ENCODE measurements around the gene CEACAM7.
"Not testable (repeated sequence)": the region's sequence is repeated elsewhere in the genome, so short reads cannot be mapped to it uniquely, and the experiment has no call there.

The CEACAM7 gene

DNA sequence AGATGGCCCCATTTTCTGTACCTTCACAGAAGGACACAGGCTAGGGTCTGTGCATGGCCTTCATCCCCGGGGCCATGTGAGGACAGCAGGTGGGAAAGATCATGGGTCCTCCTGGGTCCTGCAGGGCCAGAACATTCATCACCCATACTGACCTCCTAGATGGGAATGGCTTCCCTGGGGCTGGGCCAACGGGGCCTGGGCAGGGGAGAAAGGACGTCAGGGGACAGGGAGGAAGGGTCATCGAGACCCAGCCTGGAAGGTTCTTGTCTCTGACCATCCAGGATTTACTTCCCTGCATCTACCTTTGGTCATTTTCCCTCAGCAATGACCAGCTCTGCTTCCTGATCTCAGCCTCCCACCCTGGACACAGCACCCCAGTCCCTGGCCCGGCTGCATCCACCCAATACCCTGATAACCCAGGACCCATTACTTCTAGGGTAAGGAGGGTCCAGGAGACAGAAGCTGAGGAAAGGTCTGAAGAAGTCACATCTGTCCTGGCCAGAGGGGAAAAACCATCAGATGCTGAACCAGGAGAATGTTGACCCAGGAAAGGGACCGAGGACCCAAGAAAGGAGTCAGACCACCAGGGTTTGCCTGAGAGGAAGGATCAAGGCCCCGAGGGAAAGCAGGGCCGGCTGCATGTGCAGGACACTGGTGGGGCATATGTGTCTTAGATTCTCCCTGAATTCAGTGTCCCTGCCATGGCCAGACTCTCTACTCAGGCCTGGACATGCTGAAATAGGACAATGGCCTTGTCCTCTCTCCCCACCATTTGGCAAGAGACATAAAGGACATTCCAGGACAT is 7.0 kb upstream of the CEACAM7 start:
- H3K4me3 Mint-ChIP-seq: no peak overlapping the region
- H3K4me1 Mint-ChIP-seq (ENCODE audit: low read depth): no peaks in the 10 kb centered on the region
- peaks cover 21% of the 10 kb centered on the region for H3K27me3 Mint-ChIP-seq
- no peak overlapping the region for H3K27ac Mint-ChIP-seq
- no peaks in the 10 kb centered on the region for H3K9me3 Mint-ChIP-seq (ENCODE audit: low read depth)
- no peaks in the 10 kb centered on the region for H3K36me3 Mint-ChIP-seq

DNA sequence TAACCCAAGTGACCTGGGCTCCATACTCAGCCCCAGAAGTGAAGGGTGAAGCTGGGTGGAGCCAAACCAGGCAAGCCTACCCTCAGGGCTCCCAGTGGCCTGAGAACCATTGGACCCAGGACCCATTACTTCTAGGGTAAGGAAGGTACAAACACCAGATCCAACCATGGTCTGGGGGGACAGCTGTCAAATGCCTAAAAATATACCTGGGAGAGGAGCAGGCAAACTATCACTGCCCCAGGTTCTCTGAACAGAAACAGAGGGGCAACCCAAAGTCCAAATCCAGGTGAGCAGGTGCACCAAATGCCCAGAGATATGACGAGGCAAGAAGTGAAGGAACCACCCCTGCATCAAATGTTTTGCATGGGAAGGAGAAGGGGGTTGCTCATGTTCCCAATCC is 6.1 kb upstream of the CEACAM7 start:
- H3K36me3 Mint-ChIP-seq: no peaks in the 10 kb centered on the region
- H3K27me3 Mint-ChIP-seq: peaks cover 24% of the 10 kb centered on the region
- no peaks in the 10 kb centered on the region for H3K9me3 Mint-ChIP-seq (ENCODE audit: low read depth)
- no peak overlapping the region for H3K27ac Mint-ChIP-seq
- no peak overlapping the region for H3K4me3 Mint-ChIP-seq
- no peaks in the 10 kb centered on the region for H3K4me1 Mint-ChIP-seq (ENCODE audit: low read depth)

DNA sequence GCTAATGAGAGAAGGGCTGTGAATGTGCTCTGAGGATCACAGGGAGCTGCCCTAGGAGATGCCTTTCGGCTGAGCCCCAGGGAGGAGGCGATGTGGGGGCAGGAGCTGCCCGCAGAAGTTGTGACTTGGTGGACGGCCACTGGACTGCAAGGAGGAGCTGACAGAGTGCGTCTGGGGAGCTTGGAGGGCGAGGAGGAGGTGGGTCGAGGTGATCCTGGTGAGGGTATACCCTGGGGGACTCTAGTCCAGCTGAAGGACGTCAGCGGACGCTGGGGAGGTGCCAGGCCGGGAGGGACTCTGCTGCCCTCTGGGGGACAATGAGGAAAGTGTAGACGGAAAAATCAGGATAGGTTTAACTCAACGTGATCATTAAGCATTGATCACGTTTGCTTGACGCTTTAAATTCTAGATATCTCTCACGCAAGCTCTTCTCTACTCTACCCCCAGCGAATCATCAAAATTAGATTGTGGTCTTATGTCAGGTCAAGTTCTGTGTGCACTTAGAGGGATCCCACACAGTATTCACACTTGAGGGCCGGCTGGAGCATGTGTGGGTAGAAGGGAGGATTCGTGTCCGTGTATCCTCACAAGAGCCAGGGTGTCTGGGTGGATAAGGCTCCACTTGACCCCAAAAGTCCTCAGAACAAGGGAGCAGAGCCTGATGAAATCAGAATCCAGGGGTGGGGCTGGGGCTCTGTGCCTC is 3.3 kb upstream of the CEACAM7 start:
- no peaks in the 10 kb centered on the region for H3K4me1 Mint-ChIP-seq (ENCODE audit: low read depth)
- H3K27ac Mint-ChIP-seq: no peak overlapping the region
- H3K4me3 Mint-ChIP-seq: no peak overlapping the region
- peaks cover 23% of the 10 kb centered on the region for H3K27me3 Mint-ChIP-seq
- H3K36me3 Mint-ChIP-seq: no peaks in the 10 kb centered on the region
- no peaks in the 10 kb centered on the region for H3K9me3 Mint-ChIP-seq (ENCODE audit: low read depth)

DNA sequence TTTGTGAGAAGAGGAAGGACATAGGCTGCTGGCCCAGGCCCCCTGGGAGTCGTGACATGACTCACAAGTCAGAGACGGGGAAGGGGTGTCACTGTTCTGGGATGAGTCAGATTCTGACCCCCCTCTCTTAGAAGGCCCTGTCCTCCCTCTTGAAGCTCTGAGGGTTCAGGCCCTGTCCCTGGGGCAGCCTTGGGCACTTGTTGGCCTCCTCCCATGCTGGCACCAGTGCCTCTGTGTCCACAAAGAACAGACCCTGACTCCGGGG is 2.7 kb upstream of the CEACAM7 start:
- peaks cover 20% of the 10 kb centered on the region for H3K27me3 Mint-ChIP-seq
- H3K9me3 Mint-ChIP-seq (ENCODE audit: low read depth): no peaks in the 10 kb centered on the region
- H3K4me3 Mint-ChIP-seq: no peak overlapping the region
- no peaks in the 10 kb centered on the region for H3K4me1 Mint-ChIP-seq (ENCODE audit: low read depth)
- no peaks in the 10 kb centered on the region for H3K36me3 Mint-ChIP-seq
- no peak overlapping the region for H3K27ac Mint-ChIP-seq

DNA sequence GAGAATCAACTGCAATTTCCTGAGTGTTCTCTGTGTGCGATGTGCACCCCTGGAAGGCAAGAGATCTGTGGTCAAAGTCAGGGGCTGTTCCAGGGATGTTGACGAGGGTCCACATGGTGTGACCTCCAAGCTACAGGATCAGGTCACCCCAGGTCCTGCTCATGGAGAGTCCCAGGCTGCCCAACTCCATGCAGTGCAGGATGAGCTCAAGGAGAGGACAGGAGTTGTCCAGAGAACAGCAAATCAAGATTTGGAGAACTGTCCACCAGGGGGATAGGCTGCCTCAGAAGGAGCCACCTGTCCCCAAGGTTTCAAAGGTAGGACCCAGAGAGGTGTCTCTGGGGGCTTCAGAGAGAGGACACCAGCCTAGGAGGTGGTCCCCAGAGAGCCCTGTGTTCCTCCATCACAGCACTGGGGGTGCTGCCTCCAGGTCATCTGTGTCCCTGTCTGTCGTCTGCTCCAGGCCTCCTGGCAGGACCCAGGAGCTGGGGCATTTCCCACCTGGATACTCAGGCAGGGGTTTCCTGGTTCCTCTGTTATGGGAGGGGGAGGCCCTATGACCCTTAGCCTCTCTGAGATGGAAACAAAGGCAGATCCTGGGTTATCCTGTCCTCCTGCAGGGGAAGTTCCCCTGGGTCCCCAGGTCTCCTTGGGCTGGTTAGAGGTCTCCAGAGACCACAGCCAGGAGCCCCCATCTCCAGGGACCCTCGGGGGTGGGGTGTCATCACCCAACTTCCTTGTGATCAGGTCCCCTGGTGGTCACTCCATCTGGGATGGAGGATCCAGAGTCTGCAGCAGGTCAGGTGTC is 2.1 kb upstream of the CEACAM7 start:
- Mint-ChIP-seq H3K9me3 (ENCODE audit: low read depth) (no peaks in the 10 kb centered on the region), H3K27ac (no peak overlapping the region), H3K4me3 (no peak overlapping the region), H3K4me1 (ENCODE audit: low read depth) (no peaks in the 10 kb centered on the region), H3K27me3 (peaks cover 20% of the 10 kb centered on the region), H3K36me3 (no peaks in the 10 kb centered on the region)

DNA sequence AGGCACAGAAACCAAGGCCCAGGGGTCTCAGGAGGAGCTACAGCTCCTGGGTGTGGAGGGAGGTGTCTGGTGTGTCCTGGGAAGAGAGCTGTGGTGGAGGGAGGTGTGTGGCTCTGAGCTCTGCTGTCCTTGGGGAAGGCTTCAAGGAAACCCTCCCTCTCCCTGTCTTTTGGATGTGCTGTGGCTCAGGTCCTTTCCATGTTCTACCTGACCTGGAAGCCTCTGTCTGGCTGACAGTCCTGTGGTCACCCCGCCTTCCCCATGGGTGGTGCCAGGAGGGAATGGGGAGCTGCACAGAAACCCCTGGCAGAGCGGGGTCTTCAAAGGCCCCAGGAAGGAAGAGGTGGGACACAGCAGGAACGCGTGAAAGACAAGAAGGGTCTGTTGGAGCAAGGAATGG is 617 bp upstream of the CEACAM7 start:
- Mint-ChIP-seq H3K27ac (no peak overlapping the region), H3K27me3 (peaks cover 19% of the 10 kb centered on the region), H3K9me3 (ENCODE audit: low read depth) (no peaks in the 10 kb centered on the region), H3K4me1 (ENCODE audit: low read depth) (no peaks in the 10 kb centered on the region), H3K36me3 (no peaks in the 10 kb centered on the region), H3K4me3 (no peak overlapping the region)

DNA sequence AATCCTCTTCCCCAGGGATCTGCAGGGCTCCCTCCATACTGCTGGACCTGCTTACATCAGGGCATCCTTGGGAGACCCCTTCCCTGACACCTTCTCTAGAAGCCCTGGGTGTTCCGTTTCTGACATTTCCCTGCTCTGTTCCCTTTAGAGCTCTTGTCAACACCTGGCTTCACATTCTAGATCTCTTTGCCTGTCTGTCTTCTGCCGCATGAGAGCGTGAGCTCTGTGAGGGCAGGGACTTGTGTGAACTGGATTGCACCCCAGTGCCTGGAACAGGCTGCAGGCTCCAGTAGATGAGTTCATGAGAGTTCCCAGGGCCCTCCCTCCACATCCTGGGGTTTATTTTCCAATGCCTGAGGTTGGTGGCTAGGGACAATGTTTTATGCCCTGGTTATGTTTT is 651 bp downstream of the CEACAM7 start:
- H3K27ac Mint-ChIP-seq: no peak overlapping the region
- no peaks in the 10 kb centered on the region for H3K9me3 Mint-ChIP-seq (ENCODE audit: low read depth)
- H3K4me3 Mint-ChIP-seq: no peak overlapping the region
- no peaks in the 10 kb centered on the region for H3K36me3 Mint-ChIP-seq
- H3K27me3 Mint-ChIP-seq: peaks cover 14% of the 10 kb centered on the region
- no peaks in the 10 kb centered on the region for H3K4me1 Mint-ChIP-seq (ENCODE audit: low read depth)

DNA sequence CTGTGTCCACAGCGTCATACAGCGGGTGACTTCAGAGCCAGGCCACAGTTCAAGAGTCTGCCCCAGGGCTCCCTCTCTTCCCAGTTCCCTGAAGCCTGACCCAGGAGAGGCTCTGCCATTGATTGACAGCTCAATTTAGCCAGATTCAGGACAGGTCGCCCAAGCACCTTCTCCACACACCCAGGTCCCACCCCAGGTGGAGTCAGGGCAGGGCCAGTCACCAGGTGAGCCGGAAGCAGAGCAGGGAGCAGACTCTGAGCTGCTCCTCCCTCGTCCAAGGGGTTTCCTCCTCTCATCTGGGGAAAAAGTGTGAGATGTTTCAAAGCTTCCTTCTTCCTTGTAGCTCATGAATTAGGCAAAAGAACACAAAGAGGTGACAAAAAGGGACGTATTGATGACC is 5.6 kb downstream of the CEACAM7 start:
- Mint-ChIP-seq H3K27me3 (peaks cover 13% of the 10 kb centered on the region), H3K4me3 (no peak overlapping the region), H3K4me1 (ENCODE audit: low read depth) (no peaks in the 10 kb centered on the region), H3K27ac (no peak overlapping the region), H3K36me3 (no peaks in the 10 kb centered on the region), H3K9me3 (ENCODE audit: low read depth) (no peaks in the 10 kb centered on the region)

DNA sequence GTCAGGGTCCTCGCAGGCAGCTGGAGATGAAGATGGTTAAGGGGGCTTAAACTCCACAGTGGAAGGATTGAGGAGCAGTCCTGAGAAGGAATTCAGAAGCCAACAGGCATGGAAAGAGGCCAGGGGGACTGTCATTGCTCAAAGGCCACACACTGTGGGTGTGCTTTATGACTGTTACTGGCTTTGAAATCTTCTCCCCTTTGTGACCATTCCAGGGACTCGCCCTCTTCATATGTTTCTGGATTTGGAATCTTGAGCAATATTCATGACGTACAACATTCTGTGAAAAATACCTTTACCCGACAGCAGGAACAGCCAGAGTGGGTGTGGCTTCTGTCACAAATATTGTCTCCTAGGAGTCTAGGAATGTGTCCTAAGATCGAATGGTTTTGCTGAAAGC is 16.6 kb downstream of the CEACAM7 start:
- H3K27me3 Mint-ChIP-seq: peaks cover 43% of the 10 kb centered on the region

DNA sequence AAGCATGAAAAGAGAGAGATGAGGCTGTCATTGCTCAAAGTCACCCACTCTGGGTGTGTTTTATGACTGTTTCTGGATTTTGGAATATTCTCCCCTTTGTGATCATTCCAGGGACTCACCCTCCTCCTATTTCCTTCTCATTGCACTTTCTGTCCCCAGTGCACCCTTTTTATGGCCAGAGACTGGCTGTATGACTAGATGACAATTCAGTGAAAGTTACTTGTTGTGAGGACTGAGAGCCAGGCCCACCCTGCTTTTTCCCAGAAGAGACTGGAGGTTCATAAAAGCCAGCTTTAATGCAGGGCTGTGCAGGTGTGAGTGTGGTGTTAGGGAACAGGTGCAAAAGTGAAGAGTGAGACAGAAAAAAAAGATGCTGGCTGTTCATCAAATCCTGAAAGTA is 17.3 kb downstream of the CEACAM7 start:
- peaks cover 8% of the 10 kb centered on the region for H3K9me3 Mint-ChIP-seq (ENCODE audit: low read depth)
- peaks cover 43% of the 10 kb centered on the region for H3K27me3 Mint-ChIP-seq
- no peak overlapping the region for H3K27ac Mint-ChIP-seq
- no peaks in the 10 kb centered on the region for H3K4me1 Mint-ChIP-seq (ENCODE audit: low read depth)
- no peak overlapping the region for H3K4me3 Mint-ChIP-seq
- no peaks in the 10 kb centered on the region for H3K36me3 Mint-ChIP-seq

More for the DNA sequence above, 16.6 kb downstream of the CEACAM7 start:
- Mint-ChIP-seq H3K4me3 (no peak overlapping the region), H3K4me1 (ENCODE audit: low read depth) (no peaks in the 10 kb centered on the region), H3K27ac (no peak overlapping the region), H3K36me3 (no peaks in the 10 kb centered on the region), H3K9me3 (ENCODE audit: low read depth) (peaks cover 8% of the 10 kb centered on the region)

DNA sequence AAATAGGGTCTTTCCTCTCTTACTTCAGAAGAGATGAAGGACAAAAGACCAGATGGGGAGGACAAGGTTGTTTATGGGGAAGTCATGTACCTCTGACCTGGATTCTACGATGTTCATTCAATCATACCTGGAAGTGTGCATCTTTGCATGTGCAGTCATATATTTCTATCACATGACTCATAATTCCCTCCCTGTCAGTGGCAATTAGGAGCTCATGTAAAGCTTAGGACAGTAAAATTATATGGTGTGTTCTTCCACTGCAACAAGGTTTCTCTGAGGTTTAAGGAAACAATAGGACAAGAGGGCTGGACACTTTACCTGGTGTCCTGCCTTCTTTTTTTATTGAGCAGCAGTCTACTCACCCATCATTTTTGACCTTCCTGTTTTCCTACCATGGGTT is 19.8 kb downstream of the CEACAM7 start:
- H3K9me3 Mint-ChIP-seq (ENCODE audit: low read depth): peaks cover 13% of the 10 kb centered on the region
- H3K4me1 Mint-ChIP-seq (ENCODE audit: low read depth): no peaks in the 10 kb centered on the region
- H3K4me3 Mint-ChIP-seq: no peak overlapping the region
- H3K27me3 Mint-ChIP-seq: peaks cover 36% of the 10 kb centered on the region
- peaks cover 3% of the 10 kb centered on the region for H3K36me3 Mint-ChIP-seq
- H3K27ac Mint-ChIP-seq: no peak overlapping the region

DNA sequence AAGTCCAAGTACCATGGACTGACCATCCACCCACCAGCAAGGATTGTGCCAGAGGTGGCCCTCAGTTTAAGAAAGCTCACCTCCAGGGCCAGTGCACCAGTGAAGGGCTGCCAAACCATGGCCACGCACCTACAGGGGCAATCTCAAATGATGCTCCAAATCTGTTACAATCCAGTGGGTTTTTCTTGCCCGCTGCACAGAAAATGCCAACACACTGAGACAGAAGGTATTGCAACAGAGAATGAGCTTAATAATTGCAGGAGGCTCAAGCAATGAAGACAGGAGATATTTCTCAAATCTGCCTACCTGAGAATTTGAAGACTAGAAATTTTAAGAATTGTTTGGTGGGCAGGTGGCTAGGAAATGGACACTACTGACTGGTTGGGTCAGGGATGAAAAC is 22.0 kb downstream of the CEACAM7 start:
- H3K27me3 Mint-ChIP-seq: peaks cover 25% of the 10 kb centered on the region
- H3K9me3 Mint-ChIP-seq (ENCODE audit: low read depth): peaks cover 13% of the 10 kb centered on the region
- no peak overlapping the region for H3K4me3 Mint-ChIP-seq
- H3K27ac Mint-ChIP-seq: no peak overlapping the region
- H3K36me3 Mint-ChIP-seq: peaks cover 5% of the 10 kb centered on the region
- no peaks in the 10 kb centered on the region for H3K4me1 Mint-ChIP-seq (ENCODE audit: low read depth)

DNA sequence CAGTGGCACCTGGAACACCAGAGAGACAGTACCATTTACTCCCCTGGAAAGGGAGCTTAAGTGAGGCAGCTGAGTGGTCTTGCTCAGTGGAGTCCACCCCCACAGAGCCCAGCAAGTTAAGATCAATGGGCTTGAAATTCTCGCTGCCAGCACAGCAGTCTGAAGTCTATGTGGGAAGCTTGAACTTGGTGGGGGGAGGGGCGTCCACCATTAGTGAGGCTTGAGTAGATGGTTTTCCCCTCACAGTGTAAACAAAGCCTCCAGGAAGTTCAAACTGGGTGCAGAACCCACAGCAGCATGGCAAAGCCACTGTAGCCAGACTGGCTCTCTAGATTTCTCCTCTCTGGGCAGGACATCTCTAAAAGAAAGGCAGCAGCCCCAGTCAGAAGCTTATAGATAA is 30.9 kb downstream of the CEACAM7 start:
- no peak overlapping the region for H3K27ac Mint-ChIP-seq
- peaks cover 9% of the 10 kb centered on the region for H3K4me1 Mint-ChIP-seq (ENCODE audit: low read depth)
- peaks cover 5% of the 10 kb centered on the region for H3K27me3 Mint-ChIP-seq
- no peak overlapping the region for H3K4me3 Mint-ChIP-seq
- peaks cover 7% of the 10 kb centered on the region for H3K36me3 Mint-ChIP-seq
- H3K9me3 Mint-ChIP-seq (ENCODE audit: low read depth): no peaks in the 10 kb centered on the region

DNA sequence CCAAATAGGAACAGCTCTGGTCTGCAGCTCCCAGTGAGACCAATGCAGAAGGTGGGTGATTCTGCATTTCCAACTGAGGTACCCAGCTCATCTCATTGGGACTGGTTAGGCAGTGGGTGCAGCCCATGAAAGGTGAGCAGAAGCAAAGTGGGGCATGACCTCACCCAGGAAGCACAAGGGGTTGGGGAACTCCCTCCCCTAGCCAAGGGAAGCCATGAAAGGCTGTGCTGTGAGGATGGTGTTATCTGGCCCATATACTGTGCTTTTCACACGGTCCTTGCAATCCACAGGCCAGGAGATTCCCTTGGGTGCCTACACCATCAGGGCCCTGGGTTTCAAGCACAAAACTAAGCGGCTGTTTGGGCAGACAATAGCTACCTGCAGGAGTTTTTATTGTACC is 31.3 kb downstream of the CEACAM7 start:
- not testable (repeated sequence) for H3K4me3 Mint-ChIP-seq; H3K4me1 Mint-ChIP-seq (ENCODE audit: low read depth); H3K27me3 Mint-ChIP-seq; H3K9me3 Mint-ChIP-seq (ENCODE audit: low read depth); H3K36me3 Mint-ChIP-seq; H3K27ac Mint-ChIP-seq

DNA sequence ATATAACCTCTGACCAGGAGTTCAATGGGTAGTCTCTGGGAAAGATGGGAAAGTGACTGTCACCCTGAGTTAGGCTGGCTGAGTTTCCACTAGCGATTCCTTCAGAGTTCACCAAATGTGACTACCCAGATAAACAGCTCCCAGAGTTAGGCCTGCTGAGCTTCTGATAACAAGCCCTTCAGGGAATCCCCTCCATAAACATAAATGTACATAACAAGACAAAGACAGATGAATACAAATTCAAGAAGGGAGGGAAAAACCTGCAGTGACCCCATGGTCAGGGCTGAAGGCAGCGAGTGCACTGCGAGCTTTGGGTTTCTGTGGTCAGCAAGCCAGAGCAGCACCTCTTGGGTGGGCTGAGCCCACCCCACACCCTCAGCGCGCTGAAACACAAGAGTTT is 35.8 kb downstream of the CEACAM7 start:
- H3K4me1 Mint-ChIP-seq (ENCODE audit: low read depth): peaks cover 9% of the 10 kb centered on the region
- no peak overlapping the region for H3K4me3 Mint-ChIP-seq
- H3K9me3 Mint-ChIP-seq (ENCODE audit: low read depth): no peaks in the 10 kb centered on the region
- no peak overlapping the region for H3K27ac Mint-ChIP-seq
- peaks cover 7% of the 10 kb centered on the region for H3K36me3 Mint-ChIP-seq
- peaks cover 14% of the 10 kb centered on the region for H3K27me3 Mint-ChIP-seq
